HEK293 (cell line): ENCODE results near the gene SLC1A7.

Experiments
- PRDM10 ChIP-seq: fragments of 450-650 bp; formaldehyde crosslinking; IDR thresholded peaks from 2 replicates; pipeline ENCODE4 v1.5.1; 2016; ENCODE audit warnings: missing biosample characterization, missing genetic modification characterization
- YY1 ChIP-seq: fragments of 450-650 bp; formaldehyde crosslinking; IDR thresholded peaks from 2 replicates; pipeline ENCODE4 v1.5.1; 2018; ENCODE audit warnings: missing biosample characterization, missing genetic modification characterization
- ZNF416 ChIP-seq: fragments of 450-650 bp; formaldehyde crosslinking; IDR thresholded peaks from 2 replicates; pipeline ENCODE4 v1.5.1; 2016; ENCODE audit warnings: missing biosample characterization, missing genetic modification characterization
- ZXDB ChIP-seq: fragments of 450-650 bp; formaldehyde crosslinking; IDR thresholded peaks from 2 replicates; pipeline ENCODE4 v1.5.1; 2016; ENCODE audit warnings: missing biosample characterization, missing genetic modification characterization

GRCh38 chr1:53075206-53075605 lies 67.2 kb downstream of the SLC1A7 start:
- no peak for TF ChIP-seq PRDM10 (tag by site-specific recombination)
- no peak for TF ChIP-seq ZNF416
- TF ChIP-seq ZXDB (tag by site-specific recombination), result no peak
- no peak for TF ChIP-seq YY1 (tag by site-specific recombination)
